ENCODE measurements around the gene APP. TPM values are rescaled to one million over a fixed set of nuclear protein-coding genes. Genes with fewer than 3 reads are reported as not detected.
"Not testable (repeated sequence)": the region's sequence is repeated elsewhere in the genome, so short reads cannot be mapped to it uniquely, and the experiment has no call there.

The APP gene
- total and polyA plus RNA-seq, 12 donors: 106 to 434 (median 389) TPM

DNA sequence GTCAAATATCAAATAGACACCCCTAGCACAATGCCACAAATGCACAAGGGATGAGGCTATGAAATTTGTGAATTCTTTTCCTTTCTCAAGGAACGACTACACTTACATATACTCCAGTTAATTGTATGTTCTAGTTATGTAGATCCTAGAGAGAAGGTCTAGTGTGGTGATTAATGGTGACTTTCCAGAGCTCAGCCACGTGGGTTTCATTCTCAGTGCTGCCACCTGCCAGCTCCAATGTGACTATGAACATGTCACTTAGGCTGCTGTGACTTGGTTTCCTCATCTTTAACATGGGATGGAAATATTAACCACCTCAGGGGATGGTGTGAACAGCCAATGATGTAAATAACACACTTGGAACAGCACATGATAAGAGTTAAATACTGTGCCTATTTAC, 138.3 kb downstream of the APP start:
- TF ChIP-seq, protein P1, sequence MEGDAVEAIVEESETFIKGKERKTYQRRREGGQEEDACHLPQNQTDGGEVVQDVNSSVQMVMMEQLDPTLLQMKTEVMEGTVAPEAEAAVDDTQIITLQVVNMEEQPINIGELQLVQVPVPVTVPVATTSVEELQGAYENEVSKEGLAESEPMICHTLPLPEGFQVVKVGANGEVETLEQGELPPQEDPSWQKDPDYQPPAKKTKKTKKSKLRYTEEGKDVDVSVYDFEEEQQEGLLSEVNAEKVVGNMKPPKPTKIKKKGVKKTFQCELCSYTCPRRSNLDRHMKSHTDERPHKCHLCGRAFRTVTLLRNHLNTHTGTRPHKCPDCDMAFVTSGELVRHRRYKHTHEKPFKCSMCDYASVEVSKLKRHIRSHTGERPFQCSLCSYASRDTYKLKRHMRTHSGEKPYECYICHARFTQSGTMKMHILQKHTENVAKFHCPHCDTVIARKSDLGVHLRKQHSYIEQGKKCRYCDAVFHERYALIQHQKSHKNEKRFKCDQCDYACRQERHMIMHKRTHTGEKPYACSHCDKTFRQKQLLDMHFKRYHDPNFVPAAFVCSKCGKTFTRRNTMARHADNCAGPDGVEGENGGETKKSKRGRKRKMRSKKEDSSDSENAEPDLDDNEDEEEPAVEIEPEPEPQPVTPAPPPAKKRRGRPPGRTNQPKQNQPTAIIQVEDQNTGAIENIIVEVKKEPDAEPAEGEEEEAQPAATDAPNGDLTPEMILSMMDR (IDR thresholded peaks at IDR 0.05): peak in 3 of 9 donors; percentile 9 to 25 (median 18)
- WGBS, 2 donors: 86 to 87% methylated on average over 2 of the region's 2 CpGs
- ATAC-seq (no peak), DNase-seq (no peak)
- intact Hi-C loops (cut with DNase I): no loop called here
- H3K4me1 ChIP-seq: peaks cover 0 to 24% (median 6%) of the 10 kb centered on the region in 9 donors
- H3K9me3 ChIP-seq: no peaks in the 10 kb centered on the region
- H3K27me3 ChIP-seq: no peaks in the 10 kb centered on the region
- no peak overlapping the region for H3K27ac ChIP-seq
- H3K4me3 ChIP-seq: no peak overlapping the region
- peaks cover 0 to 26% (median 0%) of the 10 kb centered on the region in 9 donors for H3K36me3 ChIP-seq

DNA sequence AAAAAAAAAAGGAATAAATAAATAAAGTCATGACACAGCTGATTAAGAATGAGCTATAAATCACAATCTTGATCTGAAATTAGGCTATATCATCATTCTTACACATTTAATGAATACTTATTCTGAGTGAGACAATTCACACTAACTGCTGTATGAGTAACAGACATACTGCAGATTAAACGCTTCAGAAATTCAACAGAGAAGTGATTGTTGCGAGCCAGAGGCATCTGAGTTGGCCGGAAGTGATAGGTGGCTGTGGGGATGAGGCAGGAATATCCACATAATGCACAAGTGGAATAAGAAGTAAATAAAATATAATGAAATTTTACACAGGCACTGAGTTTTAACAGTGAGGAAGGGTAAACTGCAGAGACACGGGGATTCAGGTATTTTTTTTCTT, 142.4 kb downstream of the APP start:
- 86 to 90% methylated on average over 4 of the region's 4 CpGs for WGBS, 2 donors
- Histone ChIP-seq H3K36me3 (peaks cover 0 to 25% (median 0%) of the 10 kb centered on the region in 9 donors), H3K4me1 (peaks cover 0 to 33% (median 18%) of the 10 kb centered on the region in 9 donors), H3K27ac (no peak overlapping the region), H3K27me3 (no peaks in the 10 kb centered on the region), H3K4me3 (no peak overlapping the region), H3K9me3 (no peaks in the 10 kb centered on the region)
- no peak for ATAC-seq
- DNase-seq: no peak
- intact Hi-C loops (cut with DNase I): no loop called here
- TF ChIP-seq, protein P1 (IDR thresholded peaks at IDR 0.05): no peak

DNA sequence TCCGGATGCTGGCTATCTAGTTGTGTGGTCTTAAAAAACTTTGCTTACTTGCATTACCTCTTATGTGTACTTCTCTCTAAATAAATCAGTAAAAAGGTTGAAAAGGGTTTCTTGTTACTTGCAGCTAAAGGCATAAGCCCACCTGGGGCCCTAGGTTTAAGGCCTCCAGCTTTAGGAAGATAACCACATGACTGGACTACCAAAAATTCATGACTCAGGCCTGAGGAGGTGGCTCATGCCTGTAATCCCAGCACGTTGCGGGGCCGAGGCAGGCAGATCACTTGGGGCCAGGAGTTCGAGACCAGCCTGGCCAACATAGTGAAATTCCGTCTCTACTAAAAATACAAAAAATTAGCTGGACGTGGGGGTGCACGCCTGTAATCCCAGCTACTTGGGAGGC, 142.9 kb downstream of the APP start:
- Histone ChIP-seq H3K4me3 (no peak overlapping the region), H3K4me1 (peaks cover 0 to 33% (median 18%) of the 10 kb centered on the region in 9 donors), H3K27ac (no peak overlapping the region), H3K9me3 (no peaks in the 10 kb centered on the region), H3K27me3 (no peaks in the 10 kb centered on the region), H3K36me3 (peaks cover 0 to 21% (median 0%) of the 10 kb centered on the region in 9 donors)
- DNase-seq (no peak), ATAC-seq (no peak)
- TF ChIP-seq, protein P1 (IDR thresholded peaks at IDR 0.05): no peak
- WGBS, 2 donors: 97% methylated on average over 8 of the region's 8 CpGs
- intact Hi-C loops (cut with DNase I): no loop called here

DNA sequence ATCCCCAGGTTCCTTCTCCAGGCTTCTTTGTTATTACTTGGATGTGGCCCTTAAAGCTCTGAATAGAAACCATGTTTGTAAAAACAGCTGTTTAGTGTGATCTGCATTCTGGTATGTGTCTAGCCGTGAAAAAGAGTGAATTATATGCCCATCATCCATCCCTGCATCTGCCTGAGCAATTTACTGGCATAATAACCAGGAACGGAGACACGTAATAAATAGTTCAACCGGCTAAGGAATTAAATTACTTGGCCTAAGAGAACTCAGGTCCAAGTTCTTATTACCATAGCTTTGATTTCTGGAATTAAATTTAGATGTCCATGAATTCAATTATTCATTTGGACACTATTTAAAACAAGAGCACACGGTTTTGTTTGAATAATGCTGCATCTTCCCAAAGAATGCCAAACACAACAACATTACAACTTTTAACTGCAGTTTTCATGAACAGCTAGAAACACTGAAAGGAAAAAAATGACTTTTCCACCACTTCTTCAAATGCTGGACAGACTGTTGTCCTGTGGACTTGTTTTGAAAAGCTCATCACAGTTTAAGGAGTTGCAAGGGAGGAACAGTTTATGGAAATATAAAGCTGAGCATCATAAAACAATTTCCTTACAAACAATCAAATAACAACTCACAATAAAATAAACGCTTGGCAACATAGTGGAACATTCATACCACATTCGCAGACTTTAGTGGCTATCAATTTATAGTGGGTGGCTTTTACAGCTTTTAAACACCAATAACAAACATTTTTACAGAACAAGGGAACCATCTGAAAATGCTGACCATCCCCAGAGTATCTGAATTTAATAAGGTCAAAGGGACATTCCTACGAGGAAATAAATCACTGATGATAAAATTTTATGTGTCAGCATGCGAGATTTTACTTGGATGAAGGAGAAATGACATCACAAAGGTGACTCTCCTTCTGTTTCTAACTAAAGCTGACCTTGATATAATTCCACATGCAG, 144.7 kb downstream of the APP start:
- no peaks in the 10 kb centered on the region for H3K9me3 ChIP-seq
- no peak for DNase-seq
- peaks cover 0 to 31% (median 8%) of the 10 kb centered on the region in 9 donors for H3K36me3 ChIP-seq
- WGBS, 2 donors: 75 to 78% methylated on average over 9 of the region's 9 CpGs
- H3K4me1 ChIP-seq: peaks cover 0 to 33% (median 18%) of the 10 kb centered on the region in 9 donors
- intact Hi-C loops (cut with DNase I): no loop called here
- H3K27ac ChIP-seq: no peak overlapping the region
- no peaks in the 10 kb centered on the region for H3K27me3 ChIP-seq
- no peak overlapping the region for H3K4me3 ChIP-seq
- TF ChIP-seq, protein P1 (IDR thresholded peaks at IDR 0.05): no peak
- ATAC-seq: no peak

DNA sequence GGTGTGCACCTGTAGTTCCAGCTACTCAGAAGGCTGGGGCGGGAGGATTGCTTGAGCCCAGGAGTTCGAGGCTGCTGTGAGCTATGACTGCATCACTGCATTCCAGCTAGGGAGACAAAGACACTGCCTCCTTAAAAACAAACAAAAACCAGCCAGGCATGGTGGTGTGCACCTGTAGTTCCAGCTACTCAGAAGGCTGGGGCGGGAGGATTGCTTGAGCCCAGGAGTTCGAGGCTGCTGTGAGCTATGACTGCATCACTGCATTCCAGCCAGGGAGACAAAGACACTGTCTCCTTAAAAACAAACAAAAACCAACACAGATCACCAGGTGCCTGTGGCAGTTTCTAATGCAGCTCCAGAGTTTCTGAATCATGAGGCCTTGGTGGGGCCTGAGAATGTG, 147.2 kb downstream of the APP start:
- H3K27me3 ChIP-seq; intact Hi-C loops (cut with DNase I); DNase-seq; H3K27ac ChIP-seq; ATAC-seq; H3K9me3 ChIP-seq; H3K4me3 ChIP-seq: not testable (repeated sequence)
- Histone ChIP-seq H3K36me3 (peaks cover 0 to 30% (median 8%) of the 10 kb centered on the region in 9 donors), H3K4me1 (peaks cover 0 to 33% (median 18%) of the 10 kb centered on the region in 9 donors)
- 98 to 100% methylated on average over 4 of the region's 4 CpGs for WGBS, 2 donors

DNA sequence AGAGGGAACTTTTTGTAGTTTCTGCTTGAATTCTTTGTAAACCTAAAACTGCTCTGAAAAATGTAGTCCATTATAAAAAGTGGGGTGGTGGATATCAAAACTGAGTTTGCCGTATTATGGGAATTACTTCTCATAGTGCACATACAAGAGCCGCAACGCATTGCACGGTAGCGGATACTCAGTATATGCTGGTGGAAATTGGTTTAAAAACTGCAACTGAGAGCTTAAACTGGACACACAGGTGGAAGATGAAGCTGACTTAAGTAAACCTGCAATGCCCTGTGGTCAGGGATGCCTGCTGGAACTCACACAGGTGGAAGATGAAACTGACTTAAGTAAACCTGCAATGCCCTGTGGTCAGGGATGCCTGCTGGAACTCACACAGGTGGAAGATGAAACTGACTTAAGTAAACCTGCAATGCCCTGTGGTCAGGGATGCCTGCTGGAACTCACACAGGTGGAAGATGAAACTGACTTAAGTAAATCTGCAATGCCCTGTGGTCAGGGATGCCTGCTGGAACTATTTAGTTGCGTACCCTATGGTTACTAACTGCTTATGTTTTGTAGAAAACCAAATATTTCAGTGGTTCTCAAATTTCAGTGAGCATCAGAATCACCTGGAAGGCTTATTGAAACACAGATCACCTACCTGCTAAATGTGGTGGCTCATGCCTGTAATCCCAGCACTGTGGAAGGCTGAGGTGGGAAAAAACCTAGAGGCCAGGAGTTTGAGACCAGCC, 147.8 kb downstream of the APP start:
- ATAC-seq; H3K4me3 ChIP-seq; intact Hi-C loops (cut with DNase I); DNase-seq; H3K27me3 ChIP-seq; H3K9me3 ChIP-seq; H3K27ac ChIP-seq: not testable (repeated sequence)
- WGBS, 2 donors: 99% methylated on average over 6 of the region's 6 CpGs
- H3K4me1 ChIP-seq: peaks cover 0 to 33% (median 15%) of the 10 kb centered on the region in 9 donors
- H3K36me3 ChIP-seq: peaks cover 0 to 31% (median 8%) of the 10 kb centered on the region in 9 donors
